ENCODE data around the gene RALGAPA2.

GRCh38 chr20:20683481-20684321, 28.7 kb downstream of the RALGAPA2 start:
- TF ChIP-seq SREBF2 (IDR thresholded peaks at IDR 0.05): no peak
- TF ChIP-seq POLR2A (IDR thresholded peaks at IDR 0.05; ENCODE audit: low read length): no peak
- no peak for TF ChIP-seq MAFK (IDR thresholded peaks at IDR 0.05; ENCODE audit: partially characterized antibody)
- TF ChIP-seq CTCF (IDR thresholded peaks at IDR 0.05): no peak
- TF ChIP-seq ZC3H11A (IDR thresholded peaks at IDR 0.05): no peak
- no peak for TF ChIP-seq MAX (IDR thresholded peaks at IDR 0.05)
- no peak for TF ChIP-seq HMGXB4 (CRISPR knock-in tag; IDR thresholded peaks at IDR 0.05; ENCODE audit: borderline replicate concordance)
- TF ChIP-seq RCOR1 (IDR thresholded peaks at IDR 0.05; ENCODE audit: low read depth, low read length): no peak
- TF ChIP-seq CBX8 (IDR thresholded peaks at IDR 0.05): no peak
- TF ChIP-seq EP300 (IDR thresholded peaks at IDR 0.05): no peak
